T-helper 1 cell treated with Interleukin-12 subunit alpha and Interleukin-12 subunit beta and Interleukin-4 antibody, amounts not matched to agents 30 μg/mL and 1 μg/mL, for 36 hours (primary cell): ENCODE data around the gene KRT86.

ENCODE experiments used
- H3K27ac Mint-ChIP-seq: one replicate; pipeline ENCODE4 v1.8.0; 2021; ENCODE audit warnings: mild to moderate bottlenecking, mixed read lengths
- H3K27me3 Mint-ChIP-seq: one replicate; pipeline ENCODE4 v1.8.0; 2021; ENCODE audit warnings: low read depth, mixed read lengths
- H3K36me3 Mint-ChIP-seq: one replicate; pipeline ENCODE4 v1.8.0; 2021; ENCODE audit warnings: low read depth, mixed read lengths
- H3K4me1 Mint-ChIP-seq: one replicate; pipeline ENCODE4 v1.8.0; 2021; ENCODE audit warnings: low read depth, mixed read lengths
- H3K4me3 Mint-ChIP-seq: one replicate; pipeline ENCODE4 v1.8.0; 2021; ENCODE audit warnings: mild to moderate bottlenecking, moderate library complexity, mixed read lengths
- H3K9me3 Mint-ChIP-seq: one replicate; pipeline ENCODE4 v1.8.0; 2021; ENCODE audit warnings: mixed read lengths

KRT86 gene

GRCh38 chr12:52356762-52357580 lies 82.5 kb downstream of the KRT86 start:
- Mint-ChIP-seq H3K36me3 (no peaks in the 10 kb centered on the region), H3K4me1 (peaks cover 8% of the 10 kb centered on the region), H3K27me3 (peaks cover 12% of the 10 kb centered on the region), H3K27ac (no peak overlapping the region), H3K9me3 (no peaks in the 10 kb centered on the region), H3K4me3 (no peak overlapping the region)
